ENCODE results near the gene GRM7.

DNA sequence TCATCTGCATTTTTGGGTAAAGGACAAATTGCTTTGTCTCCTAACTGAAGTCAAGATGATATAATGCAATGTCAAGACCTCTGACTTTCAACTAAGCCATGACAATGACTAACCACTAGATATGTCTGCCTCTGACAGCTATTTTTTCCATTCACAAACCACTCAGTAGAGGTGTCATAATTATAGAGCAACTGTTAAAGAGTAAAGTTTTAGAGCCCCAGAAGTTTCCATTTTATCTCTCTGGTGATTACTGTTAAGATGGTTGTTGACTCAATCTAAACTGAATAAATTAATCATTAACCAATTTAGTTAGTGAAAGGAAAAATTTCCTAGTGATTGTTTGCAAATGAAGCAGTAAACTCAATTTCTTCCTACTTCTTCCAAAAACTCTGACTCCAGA, 779.9 kb downstream of the GRM7 start:
- TF ChIP-seq, protein P1, sequence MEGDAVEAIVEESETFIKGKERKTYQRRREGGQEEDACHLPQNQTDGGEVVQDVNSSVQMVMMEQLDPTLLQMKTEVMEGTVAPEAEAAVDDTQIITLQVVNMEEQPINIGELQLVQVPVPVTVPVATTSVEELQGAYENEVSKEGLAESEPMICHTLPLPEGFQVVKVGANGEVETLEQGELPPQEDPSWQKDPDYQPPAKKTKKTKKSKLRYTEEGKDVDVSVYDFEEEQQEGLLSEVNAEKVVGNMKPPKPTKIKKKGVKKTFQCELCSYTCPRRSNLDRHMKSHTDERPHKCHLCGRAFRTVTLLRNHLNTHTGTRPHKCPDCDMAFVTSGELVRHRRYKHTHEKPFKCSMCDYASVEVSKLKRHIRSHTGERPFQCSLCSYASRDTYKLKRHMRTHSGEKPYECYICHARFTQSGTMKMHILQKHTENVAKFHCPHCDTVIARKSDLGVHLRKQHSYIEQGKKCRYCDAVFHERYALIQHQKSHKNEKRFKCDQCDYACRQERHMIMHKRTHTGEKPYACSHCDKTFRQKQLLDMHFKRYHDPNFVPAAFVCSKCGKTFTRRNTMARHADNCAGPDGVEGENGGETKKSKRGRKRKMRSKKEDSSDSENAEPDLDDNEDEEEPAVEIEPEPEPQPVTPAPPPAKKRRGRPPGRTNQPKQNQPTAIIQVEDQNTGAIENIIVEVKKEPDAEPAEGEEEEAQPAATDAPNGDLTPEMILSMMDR (conservative IDR thresholded peaks at IDR 0.05; ENCODE audit: low read depth, low read length) = no peak
- TF ChIP-seq POLR2A (IDR thresholded peaks at IDR 0.05; ENCODE audit: low read depth, low read length) (no peak), MAZ (IDR thresholded peaks at IDR 0.05; ENCODE audit: borderline replicate concordance, low read depth, low read length) (no peak), BHLHE40 (IDR thresholded peaks at IDR 0.05; ENCODE audit: low read depth, low read length) (no peak), NFE2L2 (IDR thresholded peaks at IDR 0.05; ENCODE audit: low read depth, low read length) (no peak), RFX5 (IDR thresholded peaks at IDR 0.05; ENCODE audit: low read depth, low read length) (no peak), CEBPB (IDR thresholded peaks at IDR 0.05; ENCODE audit: low read depth, low read length) (no peak)
- TF ChIP-seq, protein P2, sequence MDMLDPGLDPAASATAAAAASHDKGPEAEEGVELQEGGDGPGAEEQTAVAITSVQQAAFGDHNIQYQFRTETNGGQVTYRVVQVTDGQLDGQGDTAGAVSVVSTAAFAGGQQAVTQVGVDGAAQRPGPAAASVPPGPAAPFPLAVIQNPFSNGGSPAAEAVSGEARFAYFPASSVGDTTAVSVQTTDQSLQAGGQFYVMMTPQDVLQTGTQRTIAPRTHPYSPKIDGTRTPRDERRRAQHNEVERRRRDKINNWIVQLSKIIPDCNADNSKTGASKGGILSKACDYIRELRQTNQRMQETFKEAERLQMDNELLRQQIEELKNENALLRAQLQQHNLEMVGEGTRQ (IDR thresholded peaks at IDR 0.05; ENCODE audit: low read depth, low read length) = no peak
- TF ChIP-seq, protein P3, sequence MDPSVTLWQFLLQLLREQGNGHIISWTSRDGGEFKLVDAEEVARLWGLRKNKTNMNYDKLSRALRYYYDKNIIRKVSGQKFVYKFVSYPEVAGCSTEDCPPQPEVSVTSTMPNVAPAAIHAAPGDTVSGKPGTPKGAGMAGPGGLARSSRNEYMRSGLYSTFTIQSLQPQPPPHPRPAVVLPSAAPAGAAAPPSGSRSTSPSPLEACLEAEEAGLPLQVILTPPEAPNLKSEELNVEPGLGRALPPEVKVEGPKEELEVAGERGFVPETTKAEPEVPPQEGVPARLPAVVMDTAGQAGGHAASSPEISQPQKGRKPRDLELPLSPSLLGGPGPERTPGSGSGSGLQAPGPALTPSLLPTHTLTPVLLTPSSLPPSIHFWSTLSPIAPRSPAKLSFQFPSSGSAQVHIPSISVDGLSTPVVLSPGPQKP (IDR thresholded peaks at IDR 0.05; ENCODE audit: borderline replicate concordance, low read depth, low read length) = no peak

All from IMR-90 (cell line).